Measurements from ENCODE around the gene TFIP11.

TFIP11 gene

GRCh38 chr22:26551568-26551967, 39.3 kb upstream of the TFIP11 start:
- Histone ChIP-seq H3K79me2 (no peaks in the 10 kb centered on the region), H3K27me3 (ENCODE audit: control insufficient read depth, insufficient read depth, low read length) (no peaks in the 10 kb centered on the region), H3K4me2 (ENCODE audit: low read length) (no peak overlapping the region), H2AFZ (no peak overlapping the region), H3K4me1 (no peaks in the 10 kb centered on the region), H3K9ac (no peak overlapping the region), H3K9me3 (ENCODE audit: control insufficient read depth, low read length) (no peaks in the 10 kb centered on the region), H3K36me3 (ENCODE audit: control insufficient read depth, insufficient read depth, low read length) (no peaks in the 10 kb centered on the region), H3K4me3 (ENCODE audit: low read depth, low read length) (no peak overlapping the region), H3K27ac (no peak overlapping the region)
- TF ChIP-seq CTCF (IDR thresholded peaks at IDR 0.05): no peak

- Histone ChIP-seq H3K4me3 (ENCODE audit: low read depth, low read length) (no peak overlapping the region), H3K79me2 (no peaks in the 10 kb centered on the region), H3K9ac (no peak overlapping the region), H3K36me3 (ENCODE audit: control insufficient read depth, insufficient read depth, low read length) (no peaks in the 10 kb centered on the region), H3K4me2 (ENCODE audit: low read length) (no peak overlapping the region), H3K4me1 (no peaks in the 10 kb centered on the region), H3K27me3 (ENCODE audit: control insufficient read depth, insufficient read depth, low read length) (no peaks in the 10 kb centered on the region), H2AFZ (no peak overlapping the region), H3K9me3 (ENCODE audit: control insufficient read depth, low read length) (no peaks in the 10 kb centered on the region), H3K27ac (no peak overlapping the region)
- TF ChIP-seq CTCF (IDR thresholded peaks at IDR 0.05): no peak
Measured at GRCh38 chr22:26550498-26551033, 38.3 kb upstream of the TFIP11 start.

- no peaks in the 10 kb centered on the region for H3K9me3 ChIP-seq (ENCODE audit: control insufficient read depth, low read length)
- no peaks in the 10 kb centered on the region for H3K79me2 ChIP-seq
- no peak overlapping the region for H3K27ac ChIP-seq
- no peaks in the 10 kb centered on the region for H3K36me3 ChIP-seq (ENCODE audit: control insufficient read depth, insufficient read depth, low read length)
- H3K4me3 ChIP-seq (ENCODE audit: low read depth, low read length): no peak overlapping the region
- no peak overlapping the region for H2AFZ ChIP-seq
- no peaks in the 10 kb centered on the region for H3K4me1 ChIP-seq
- no peak overlapping the region for H3K4me2 ChIP-seq (ENCODE audit: low read length)
- no peak for TF ChIP-seq CTCF (IDR thresholded peaks at IDR 0.05)
- H3K27me3 ChIP-seq (ENCODE audit: control insufficient read depth, insufficient read depth, low read length): no peaks in the 10 kb centered on the region
- no peak overlapping the region for H3K9ac ChIP-seq
Measured at GRCh38 chr22:26549902-26550497, 37.7 kb upstream of the TFIP11 start.

- Histone ChIP-seq H3K4me3 (ENCODE audit: low read depth, low read length) (peak overlapping the region; percentile 38), H3K9me3 (ENCODE audit: control insufficient read depth, low read length) (no peaks in the 10 kb centered on the region), H3K4me1 (no peaks in the 10 kb centered on the region), H3K27ac (peak overlapping the region; percentile 51), H3K9ac (no peak overlapping the region), H3K79me2 (no peaks in the 10 kb centered on the region), H3K36me3 (ENCODE audit: control insufficient read depth, insufficient read depth, low read length) (no peaks in the 10 kb centered on the region), H3K4me2 (ENCODE audit: low read length) (peak overlapping the region; percentile 39), H3K27me3 (ENCODE audit: control insufficient read depth, insufficient read depth, low read length) (no peaks in the 10 kb centered on the region), H2AFZ (peak overlapping the region; percentile 38)
- TF ChIP-seq CTCF (IDR thresholded peaks at IDR 0.05): no peak
Measured at GRCh38 chr22:26548984-26549383, 36.7 kb upstream of the TFIP11 start.

DNA sequence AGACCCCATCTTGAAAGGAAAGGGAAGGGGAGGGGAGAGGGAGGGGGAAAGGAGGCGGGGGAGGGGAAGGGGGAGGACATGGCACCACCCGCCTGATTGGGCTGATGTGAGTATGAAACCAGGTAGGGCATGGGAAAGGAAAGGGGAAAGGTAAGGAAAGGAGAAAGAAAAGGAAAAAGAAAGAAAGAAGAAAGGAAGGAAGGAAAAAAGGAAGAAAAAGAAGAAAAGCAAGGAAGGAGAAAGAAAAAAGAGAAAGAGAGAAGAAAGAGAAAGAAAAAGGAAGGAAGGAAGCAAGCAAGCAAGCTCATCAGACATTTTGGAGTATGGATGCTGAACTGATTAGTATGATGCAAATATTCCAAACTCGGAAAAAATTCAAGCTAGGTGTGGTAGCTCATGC, 36.0 kb upstream of the TFIP11 start:
- Histone ChIP-seq H2AFZ (no peak overlapping the region), H3K27ac (no peak overlapping the region), H3K79me2 (no peaks in the 10 kb centered on the region), H3K27me3 (ENCODE audit: control insufficient read depth, insufficient read depth, low read length) (no peaks in the 10 kb centered on the region), H3K9me3 (ENCODE audit: control insufficient read depth, low read length) (no peaks in the 10 kb centered on the region), H3K4me2 (ENCODE audit: low read length) (no peak overlapping the region), H3K4me3 (ENCODE audit: low read depth, low read length) (no peak overlapping the region), H3K9ac (no peak overlapping the region), H3K36me3 (ENCODE audit: control insufficient read depth, insufficient read depth, low read length) (no peaks in the 10 kb centered on the region), H3K4me1 (no peaks in the 10 kb centered on the region)
- no peak for TF ChIP-seq CTCF (IDR thresholded peaks at IDR 0.05)
